Endothelial cell (in vitro differentiated cells): ENCODE data around the gene RPE65. TPM values are rescaled to one million over a fixed set of nuclear protein-coding genes. Genes with fewer than 3 reads are reported as not detected.
"Not testable (repeated sequence)": the region's sequence is repeated elsewhere in the genome, so short reads cannot be mapped to it uniquely, and the experiment has no call there.

Experiments used
- DNase-seq: peaks from one replicate; pipeline ENCODE4 v3.0.0; 2021; ENCODE audit warnings: low spot score
- H3K27ac Mint-ChIP-seq: one replicate; pipeline ENCODE4 v1.8.0; 2021; ENCODE audit warnings: mixed read lengths, inconsistent platforms; ENCODE audit not compliant: unreplicated experiment
- H3K27me3 Mint-ChIP-seq: one replicate; pipeline ENCODE4 v1.8.0; 2021; ENCODE audit warnings: mild to moderate bottlenecking, moderate library complexity, mixed read lengths, inconsistent platforms; ENCODE audit not compliant: unreplicated experiment
- H3K36me3 Mint-ChIP-seq: one replicate; pipeline ENCODE4 v1.8.0; 2021; ENCODE audit warnings: mild to moderate bottlenecking, low read depth, mixed read lengths, inconsistent platforms; ENCODE audit not compliant: unreplicated experiment
- H3K4me1 Mint-ChIP-seq: one replicate; pipeline ENCODE4 v1.8.0; 2021; ENCODE audit warnings: mild to moderate bottlenecking, mixed read lengths, inconsistent platforms; ENCODE audit not compliant: unreplicated experiment
- H3K4me3 Mint-ChIP-seq: one replicate; pipeline ENCODE4 v1.8.0; 2021; ENCODE audit warnings: mild to moderate bottlenecking, mixed read lengths, inconsistent platforms; ENCODE audit not compliant: unreplicated experiment
- H3K9me3 Mint-ChIP-seq: one replicate; pipeline ENCODE4 v1.8.0; 2021; ENCODE audit warnings: mixed read lengths, inconsistent platforms; ENCODE audit not compliant: unreplicated experiment
- total RNA-seq: library from RNA; stranded (reverse); fragmentation: NEBNext Ultra II Directional; extraction: Animal tissue kit (Norgen Biotek cat#: 25700); gene quantifications from one replicate; pipeline ENCODE4 v1.2.1, GENCODE V29; 2021; ENCODE audit not compliant: unreplicated experiment
- TF ChIP-seq, protein P1 (sequence below): fragments of 200-600 bp; sonication (generic); IDR thresholded peaks from one replicate; pipeline ENCODE4 v1.5.0; 2021; ENCODE audit warnings: antibody characterized with exemption; ENCODE audit not compliant: unreplicated experiment

RPE65 gene
- total RNA-seq, 1 donor from 2014 or later: not detected

DNA sequence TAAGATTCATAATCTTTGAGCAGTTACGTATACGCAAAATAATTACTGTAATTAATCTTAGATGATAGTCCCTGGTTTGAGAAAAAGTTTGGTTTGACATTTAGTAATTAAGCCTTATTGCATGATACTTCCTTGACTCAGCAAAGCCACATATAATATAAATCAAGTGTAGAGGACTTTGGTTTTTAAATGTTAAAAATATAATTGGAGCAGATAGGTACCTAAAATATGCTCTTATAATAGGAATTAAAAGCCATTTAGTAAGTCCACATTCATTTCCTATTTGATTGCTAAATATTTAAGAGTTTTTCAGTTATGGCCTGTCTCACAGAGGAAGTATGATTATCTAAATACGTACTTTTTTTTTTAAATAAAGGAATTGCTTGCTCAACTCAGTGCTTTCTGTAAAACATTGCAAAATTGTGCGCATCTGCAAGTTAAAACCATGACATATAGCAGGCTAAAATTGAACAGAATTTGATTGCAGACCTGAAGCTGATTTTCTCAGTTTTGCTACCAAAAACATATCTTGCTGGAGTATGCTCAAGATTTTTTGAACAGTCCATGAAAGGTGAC, 20.4 kb downstream of the RPE65 start:
- Mint-ChIP-seq H3K27ac (no peak overlapping the region), H3K4me1 (no peaks in the 10 kb centered on the region), H3K4me3 (no peak overlapping the region), H3K9me3 (no peaks in the 10 kb centered on the region), H3K27me3 (no peaks in the 10 kb centered on the region), H3K36me3 (no peaks in the 10 kb centered on the region)
- DNase-seq: no peak
- TF ChIP-seq, protein P1, sequence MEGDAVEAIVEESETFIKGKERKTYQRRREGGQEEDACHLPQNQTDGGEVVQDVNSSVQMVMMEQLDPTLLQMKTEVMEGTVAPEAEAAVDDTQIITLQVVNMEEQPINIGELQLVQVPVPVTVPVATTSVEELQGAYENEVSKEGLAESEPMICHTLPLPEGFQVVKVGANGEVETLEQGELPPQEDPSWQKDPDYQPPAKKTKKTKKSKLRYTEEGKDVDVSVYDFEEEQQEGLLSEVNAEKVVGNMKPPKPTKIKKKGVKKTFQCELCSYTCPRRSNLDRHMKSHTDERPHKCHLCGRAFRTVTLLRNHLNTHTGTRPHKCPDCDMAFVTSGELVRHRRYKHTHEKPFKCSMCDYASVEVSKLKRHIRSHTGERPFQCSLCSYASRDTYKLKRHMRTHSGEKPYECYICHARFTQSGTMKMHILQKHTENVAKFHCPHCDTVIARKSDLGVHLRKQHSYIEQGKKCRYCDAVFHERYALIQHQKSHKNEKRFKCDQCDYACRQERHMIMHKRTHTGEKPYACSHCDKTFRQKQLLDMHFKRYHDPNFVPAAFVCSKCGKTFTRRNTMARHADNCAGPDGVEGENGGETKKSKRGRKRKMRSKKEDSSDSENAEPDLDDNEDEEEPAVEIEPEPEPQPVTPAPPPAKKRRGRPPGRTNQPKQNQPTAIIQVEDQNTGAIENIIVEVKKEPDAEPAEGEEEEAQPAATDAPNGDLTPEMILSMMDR: no peak

- Mint-ChIP-seq H3K4me1 (no peaks in the 10 kb centered on the region), H3K27me3 (no peaks in the 10 kb centered on the region), H3K9me3 (no peaks in the 10 kb centered on the region), H3K4me3 (no peak overlapping the region), H3K27ac (no peak overlapping the region), H3K36me3 (no peaks in the 10 kb centered on the region)
- no peak for DNase-seq
- TF ChIP-seq, protein P1: no peak
Observed at GRCh38 chr1:68426594-68426993, 23.2 kb downstream of the RPE65 start.

GRCh38 chr1:68421350-68421749, 28.4 kb downstream of the RPE65 start:
- TF ChIP-seq, protein P1: no peak
- no peak overlapping the region for H3K4me3 Mint-ChIP-seq
- no peaks in the 10 kb centered on the region for H3K9me3 Mint-ChIP-seq
- no peak for DNase-seq
- H3K27ac Mint-ChIP-seq: no peak overlapping the region
- H3K27me3 Mint-ChIP-seq: no peaks in the 10 kb centered on the region
- H3K36me3 Mint-ChIP-seq: no peaks in the 10 kb centered on the region
- H3K4me1 Mint-ChIP-seq: no peaks in the 10 kb centered on the region

DNA sequence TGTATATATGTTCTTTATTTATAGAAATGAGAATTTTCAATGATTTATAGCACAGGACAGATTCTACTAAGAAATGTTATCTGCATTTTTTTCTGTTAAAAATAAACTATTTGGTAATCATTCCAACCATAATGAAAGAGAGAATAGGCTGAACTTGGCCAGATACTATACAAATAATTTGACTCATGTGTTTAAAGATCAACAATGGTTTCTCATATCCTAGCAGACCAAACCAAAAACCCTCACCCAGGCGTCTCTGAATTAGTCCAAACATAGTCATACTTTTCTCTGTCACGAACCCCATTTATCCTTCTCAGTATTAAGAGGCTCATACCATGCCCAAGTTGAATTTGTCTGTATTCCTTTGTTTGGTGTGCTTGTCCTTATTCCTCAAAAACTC, 40.3 kb downstream of the RPE65 start:
- Mint-ChIP-seq H3K27ac (no peak overlapping the region), H3K9me3 (no peaks in the 10 kb centered on the region), H3K27me3 (no peaks in the 10 kb centered on the region), H3K4me3 (no peak overlapping the region), H3K4me1 (peaks cover 2% of the 10 kb centered on the region), H3K36me3 (no peaks in the 10 kb centered on the region)
- no peak for DNase-seq
- TF ChIP-seq, protein P1: no peak

DNA sequence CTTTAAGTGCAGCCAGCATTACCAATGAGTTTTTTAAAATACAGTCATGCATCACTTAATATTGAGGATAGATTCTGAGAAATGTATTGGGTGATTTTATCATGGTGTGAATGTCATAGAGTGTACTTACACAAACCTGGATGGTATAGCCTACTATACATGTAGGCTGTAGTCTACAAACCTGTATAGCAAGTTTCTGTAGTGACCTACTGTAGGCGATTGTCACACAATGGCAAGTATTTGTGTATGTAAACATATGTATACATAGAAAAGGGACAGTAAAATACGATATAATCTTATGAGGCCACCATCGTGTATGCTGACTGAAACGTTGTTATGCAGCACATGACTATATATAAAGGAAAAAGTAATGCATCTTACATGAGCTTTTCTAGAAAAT, 48.2 kb downstream of the RPE65 start:
- H3K36me3 Mint-ChIP-seq: no peaks in the 10 kb centered on the region
- no peak overlapping the region for H3K27ac Mint-ChIP-seq
- no peaks in the 10 kb centered on the region for H3K4me1 Mint-ChIP-seq
- H3K4me3 Mint-ChIP-seq: no peak overlapping the region
- peaks cover 2% of the 10 kb centered on the region for H3K27me3 Mint-ChIP-seq
- no peak for DNase-seq
- TF ChIP-seq, protein P1: no peak
- H3K9me3 Mint-ChIP-seq: no peaks in the 10 kb centered on the region

GRCh38 chr1:68395575-68395974, 54.2 kb downstream of the RPE65 start:
- H3K27me3 Mint-ChIP-seq, H3K4me1 Mint-ChIP-seq, H3K4me3 Mint-ChIP-seq, H3K9me3 Mint-ChIP-seq, H3K36me3 Mint-ChIP-seq, DNase-seq, H3K27ac Mint-ChIP-seq: not testable (repeated sequence)

- H3K4me3 Mint-ChIP-seq, H3K27ac Mint-ChIP-seq, DNase-seq, H3K27me3 Mint-ChIP-seq, H3K9me3 Mint-ChIP-seq, H3K4me1 Mint-ChIP-seq, H3K36me3 Mint-ChIP-seq: not testable (repeated sequence)
Observed at GRCh38 chr1:68392474-68392873, 57.3 kb downstream of the RPE65 start.
